ENCODE measurements around the gene SMARCD2.
"Not testable (repeated sequence)": the region's sequence is repeated elsewhere in the genome, so short reads cannot be mapped to it uniquely, and the experiment has no call there.

The SMARCD2 gene

GRCh38 chr17:63848834-63849689 is 6.6 kb upstream of the SMARCD2 start:
- no peak for DNase-seq

- no peak for DNase-seq
These were observed 5.2 kb upstream of the SMARCD2 start for GRCh38 chr17:63847525-63848249.

- DNase-seq: no peak
These were observed 3.0 kb upstream of the SMARCD2 start for GRCh38 chr17:63845509-63845908.

GRCh38 chr17:63843910-63844677 is 1.6 kb upstream of the SMARCD2 start:
- no peak for DNase-seq

- DNase-seq: not testable (repeated sequence)
These were observed 953 bp upstream of the SMARCD2 start for GRCh38 chr17:63843387-63843888.

- DNase-seq: no peak
These were observed 329 bp downstream of the SMARCD2 start for GRCh38 chr17:63842173-63842539.

- DNase-seq: peak; percentile 33
These were observed 924 bp downstream of the SMARCD2 start for GRCh38 chr17:63841350-63842172.

- no peak for DNase-seq
These were observed 1.7 kb downstream of the SMARCD2 start for GRCh38 chr17:63840591-63841349.

- DNase-seq: peak; percentile 50
These were observed 3.8 kb downstream of the SMARCD2 start for GRCh38 chr17:63838631-63839171.

GRCh38 chr17:63837962-63838600 is 4.4 kb downstream of the SMARCD2 start:
- no peak for DNase-seq

- DNase-seq: no peak
These were observed 5.0 kb downstream of the SMARCD2 start for GRCh38 chr17:63837480-63837879.

- no peak for DNase-seq
These were observed 5.7 kb downstream of the SMARCD2 start for GRCh38 chr17:63836811-63837210.

- DNase-seq: no peak
These were observed 7.2 kb downstream of the SMARCD2 start for GRCh38 chr17:63835167-63835720.

- DNase-seq: peak; percentile 77
These were observed 7.9 kb downstream of the SMARCD2 start for GRCh38 chr17:63834431-63835166.

GRCh38 chr17:63833741-63834373 is 8.6 kb downstream of the SMARCD2 start:
- no peak for DNase-seq

- no peak for DNase-seq
These were observed 9.3 kb downstream of the SMARCD2 start for GRCh38 chr17:63833026-63833740.

GRCh38 chr17:63832455-63832854 is 10.0 kb downstream of the SMARCD2 start:
- DNase-seq: no peak

- DNase-seq: no peak
These were observed 10.5 kb downstream of the SMARCD2 start for GRCh38 chr17:63832014-63832413.
